ENCODE results near the gene NMNAT2. TPM values are rescaled to one million over a fixed set of nuclear protein-coding genes. Genes with fewer than 3 reads are reported as not detected.

Gene NMNAT2
- total and polyA plus RNA-seq, 2 of the 8 experiments (the other 6 are each of a cell fraction or from before 2014, with no cell fraction given) = 6.5 to 20.9 TPM

GRCh38 chr1:183302452-183303322 lies 115.5 kb downstream of the NMNAT2 start:
- Histone ChIP-seq H2AK5ac (ENCODE audit: low read depth, low read length) (no peak overlapping the region; the same call in 1 of the 2 replicates), H2BK120ac (replicated peaks; ENCODE audit: low read depth, low read length) (no peak overlapping the region), H4K20me1 (replicated peaks in 1 of 2; ENCODE audit: control insufficient read depth in 1 of 2, insufficient read depth in 2 of 2, low read length in 2 of 2) (no peaks in the 10 kb centered on the region), H3K4me2 (ENCODE audit: insufficient read depth in 1 of 2, low read depth in 2 of 2, low read length in 2 of 2) (0 out of 4 replicates have a peak overlapping the region, but pooled peaks of 1 of the 2 experiments have one; percentile 23), H3K9me3 (ENCODE audit: insufficient read depth in 2 of 2, low read depth in 1 of 2, low read length in 1 of 2) (no peaks in the 10 kb centered on the region), H3K36me3 (ENCODE audit: control insufficient read depth in 2 of 4, insufficient read depth in 4 of 4, low read length in 3 of 4) (no peaks in the 10 kb centered on the region), H2BK20ac (ENCODE audit: low read length) (no peak overlapping the region), H2AFZ (ENCODE audit: low read length) (no peak overlapping the region), H3K4me1 (replicated peaks in 1 of 4; ENCODE audit: control insufficient read depth in 3 of 4, insufficient read depth in 4 of 4, low read length in 3 of 4) (peaks cover 3 to 22% (median 15%) of the 10 kb centered on the region in 4 experiments), H4K91ac (replicated peaks; ENCODE audit: insufficient read length, low read length) (no peak overlapping the region), H3K79me1 (ENCODE audit: low read depth, low read length) (no peaks in the 10 kb centered on the region), H2BK5ac (ENCODE audit: low read depth, low read length) (no peak overlapping the region; the same call in 1 of the 2 replicates), H4K5ac (ENCODE audit: insufficient read length, low read depth, low read length) (no peak overlapping the region), H3K23me2 (ENCODE audit: low read depth, low read length) (no peaks in the 10 kb centered on the region), H2BK12ac (ENCODE audit: low read depth, low read length) (no peak overlapping the region), H3K79me2 (ENCODE audit: control insufficient read depth in 1 of 2, insufficient read depth in 2 of 2, low read length in 2 of 2) (no peaks in the 10 kb centered on the region), H3K4ac (replicated peaks; ENCODE audit: insufficient read length, low read depth, low read length) (no peak overlapping the region), H2BK15ac (ENCODE audit: low read length) (no peak overlapping the region), H3K56ac (replicated peaks; ENCODE audit: insufficient read length, low read depth, low read length) (no peak overlapping the region), H3K14ac (ENCODE audit: insufficient read length) (no peak overlapping the region), H3K4me3 (ENCODE audit: extremely low read depth in 1 of 4, insufficient read depth in 2 of 4, low read depth in 3 of 4, low read length in 4 of 4) (no peak overlapping the region), H3K18ac (ENCODE audit: extremely low read depth, low read length) (no peak overlapping the region), H3K27me3 (replicated peaks in 1 of 4; ENCODE audit: control insufficient read depth in 3 of 4, extremely low read depth in 1 of 4, insufficient read depth in 3 of 4, low read length in 3 of 4) (no peaks in the 10 kb centered on the region), H3K23ac (ENCODE audit: insufficient read length) (no peak overlapping the region), H4K8ac (ENCODE audit: extremely low read depth, insufficient read depth, low read length) (no peak overlapping the region), H3K9ac (replicated peaks in 1 of 4; ENCODE audit: extremely low read depth in 1 of 4, low read depth in 3 of 4, low read length in 3 of 4) (no peak overlapping the region), H3K27ac (ENCODE audit: low read depth, low read length) (no peak overlapping the region)
- ChIA-PET POLR2A (ENCODE audit: partially characterized antibody) (no interaction called here), CTCF (ENCODE audit: partially characterized antibody) (interaction anchor here (1.1 to 7.3 kb wide), 3 partner anchors 14 to 382 kb away, joined by 3 to 92 read pairs (median 59); no protein-coding TSS in a partner anchor)
- TF ChIP-seq SIN3A (conservative IDR thresholded peaks at IDR 0.05 in 1 of 2, IDR thresholded peaks at IDR 0.05 in 1 of 2; ENCODE audit: low read depth in 1 of 2, low read length in 2 of 2) (no peak), SIRT6 (IDR thresholded peaks at IDR 0.05; ENCODE audit: low read length) (no peak)
- no peak for FAIRE-seq
- 71% methylated on average over 5 of the region's 5 CpGs; no CpG with 5 or more reads in 1 of the 2 experiments for WGBS, 2 experiments (ENCODE audit: extremely low coverage in 1 of 2, insufficient coverage in 1 of 2, insufficient read length in 1 of 2, insufficient replicate concordance in 2 of 2, low coverage in 1 of 2, low lambda C conversion rate in 2 of 2, missing lambda C conversion rate in 1 of 2)
- no peak for DNase-seq (ENCODE audit: low read depth in 1 of 2, low spot score in 2 of 2)
